PC-3 (cell line): ENCODE data around the gene OBP2A. TPM values are rescaled to one million over a fixed set of nuclear protein-coding genes. Genes with fewer than 3 reads are reported as not detected.

Source experiments
- ATAC-seq: fragments of 200-7000 bp; cut with Tn5 transposase; 2 replicates; pipeline ENCODE4 v1.9.1; 2020; ENCODE audit warnings: mild to moderate bottlenecking, moderate library complexity
- BruUV-seq: library from RNA; stranded (reverse); fragments of 400-500 nt; replicated peaks from 2 replicates; lab custom pipeline; 2021; lab: Mats Ljungman, UMichigan
- CTCF ChIA-PET: fragments of 300-600 bp; sonication (Branson Sonifier 250); formaldehyde crosslinking; loops from one replicate; lab custom pipeline; 2022; ENCODE audit warnings: antibody characterized with exemption; lab: Charles Lee
- POLR2A ChIA-PET: fragments of 300-600 bp; sonication (Branson Sonifier 250); formaldehyde crosslinking; loops from one replicate; lab custom pipeline; 2022; ENCODE audit warnings: antibody characterized with exemption; ENCODE audit not compliant: unreplicated experiment; lab: Charles Lee
- DNase-seq: peaks from one replicate; pipeline ENCODE4 v3.0.0-alpha.2; 2015
- H2AFZ ChIP-seq: fragments of 300-600 bp; sonication (generic); 2 replicates; pipeline ENCODE4 v1.6.0; 2016; ENCODE audit warnings: antibody characterized with exemption, low read length
- H3F3A ChIP-seq: fragments of 300-600 bp; sonication (generic); one replicate; pipeline ENCODE4 v1.6.0; 2017; ENCODE audit warnings: antibody characterized with exemption, low read length, control low read depth, mild to moderate bottlenecking; ENCODE audit not compliant: unreplicated experiment
- H3K27ac ChIP-seq: fragments of 300-600 bp; sonication (generic); 2 replicates; pipeline ENCODE4 v1.5.1; 2016; ENCODE audit warnings: mild to moderate bottlenecking, low read length
- H3K27me3 ChIP-seq: fragments of 300-600 bp; sonication (generic); 2 replicates; pipeline ENCODE4 v1.6.1; 2016; ENCODE audit warnings: low read length, mixed read lengths
- H3K36me3 ChIP-seq: fragments of 300-600 bp; sonication (generic); 2 replicates; pipeline ENCODE4 v1.6.1; 2016; ENCODE audit warnings: low read depth, mixed run types, low read length, mixed read lengths
- H3K4me1 ChIP-seq: fragments of 300-600 bp; sonication (generic); 2 replicates; pipeline ENCODE4 v1.5.1; 2016; ENCODE audit warnings: low read length; ENCODE audit not compliant: insufficient read depth
- H3K4me2 ChIP-seq: fragments of 300-600 bp; sonication (generic); 2 replicates; pipeline ENCODE4 v1.6.0; 2016; ENCODE audit warnings: low read length
- H3K4me3 ChIP-seq: fragments of 300-600 bp; sonication (generic); 2 replicates; pipeline ENCODE4 v1.5.1; 2016; ENCODE audit warnings: mild to moderate bottlenecking, low read length, mixed read lengths
- H3K79me2 ChIP-seq: fragments of 300-600 bp; sonication (generic); 2 replicates; pipeline ENCODE4 v1.6.1; 2017; ENCODE audit warnings: low read length, mixed read lengths
- H3K9ac ChIP-seq: fragments of 300-600 bp; sonication (generic); 2 replicates; pipeline ENCODE4 v1.6.0; 2016; ENCODE audit warnings: mild to moderate bottlenecking, low read length
- H3K9me2 ChIP-seq: fragments of 300-600 bp; sonication (generic); replicated peaks from 2 replicates; pipeline ENCODE4 v1.6.1; 2016; ENCODE audit warnings: mixed run types, low read length, mixed read lengths
- H3K9me3 ChIP-seq: fragments of 300-600 bp; sonication (generic); 2 replicates; pipeline ENCODE4 v1.6.1; 2016; ENCODE audit warnings: low read length, mixed read lengths
- H4K20me1 ChIP-seq: fragments of 300-600 bp; sonication (generic); 2 replicates; pipeline ENCODE4 v1.6.1; 2016; ENCODE audit warnings: low read length, mixed read lengths
- CTCF ChIP-seq: fragments of 300-600 bp; sonication (generic); conservative IDR thresholded peaks from 2 replicates; pipeline ENCODE4 v1.5.1; 2017; ENCODE audit warnings: antibody characterized with exemption, low read depth, mild to moderate bottlenecking, low read length
- EZH2 ChIP-seq: fragments of 300-600 bp; sonication (generic); IDR thresholded peaks from one replicate; pipeline ENCODE4 v1.6.1; 2017; ENCODE audit warnings: antibody characterized with exemption, mild to moderate bottlenecking, low read length; ENCODE audit not compliant: unreplicated experiment
- EZH2phosphoT487 ChIP-seq: fragments of 300-600 bp; sonication (generic); IDR thresholded peaks from 2 replicates; pipeline ENCODE4 v1.6.1; 2018; ENCODE audit warnings: mild to moderate bottlenecking, antibody characterized with exemption, low read length, borderline replicate concordance
- intact Hi-C: fragments of 100-400 bp; cut with micrococcal nuclease; formaldehyde crosslinking; loops from 2 replicates; pipeline ENCODE4 v1.9.0; 2023
- total RNA-seq: library from RNA; depleted of rRNA; stranded (reverse); fragments of >200 nt; gene quantifications from 2 replicates; pipeline ENCODE4 v1.2.3, GENCODE V29; 2014

The OBP2A gene
- total RNA-seq, 1 experiment from 2014 or later: not detected

- no peak for TF ChIP-seq EZH2phosphoT487
- TF ChIP-seq CTCF: no peak
- TF ChIP-seq EZH2: no peak
- Histone ChIP-seq H3K27me3 (peaks cover 12% of the 10 kb centered on the region; the same call in 1 of the 2 replicates), H2AFZ (no peak overlapping the region)
Measured at GRCh38 chr9:135573124-135573523, 27.2 kb downstream of the OBP2A start.

GRCh38 chr9:135574331-135574730, 28.4 kb downstream of the OBP2A start:
- no TSS peak for BruUV-seq
- Histone ChIP-seq H4K20me1 (no peaks in the 10 kb centered on the region), H3K9ac (no peak overlapping the region), H3K4me2 (no peak overlapping the region), H3K27ac (no peak overlapping the region), H3K4me3 (no peak overlapping the region), H3F3A (no peaks in the 10 kb centered on the region), H3K36me3 (no peaks in the 10 kb centered on the region; the same call in 1 of the 2 replicates), H3K4me1 (no peaks in the 10 kb centered on the region), H2AFZ (no peak overlapping the region), H3K27me3 (peaks cover 4% of the 10 kb centered on the region; the same call in 1 of the 2 replicates), H3K9me3 (no peaks in the 10 kb centered on the region), H3K9me2 (no peaks in the 10 kb centered on the region), H3K79me2 (no peaks in the 10 kb centered on the region)
- intact Hi-C loops: no loop called here
- TF ChIP-seq CTCF (no peak), EZH2phosphoT487 (no peak), EZH2 (no peak)
- ATAC-seq: no peak
- no peak for DNase-seq
- ChIA-PET CTCF (no interaction called here), POLR2A (no interaction called here)

More at GRCh38 chr9:135573124-135573523, 27.2 kb downstream of the OBP2A start:
- H3K36me3 ChIP-seq: no peaks in the 10 kb centered on the region; the same call in 1 of the 2 replicates
- no peaks in the 10 kb centered on the region for H3K79me2 ChIP-seq
- no peaks in the 10 kb centered on the region for H3K9me3 ChIP-seq
- H3K9ac ChIP-seq: no peak overlapping the region
- intact Hi-C loops: no loop called here
- DNase-seq (no peak), ATAC-seq (no peak)
- ChIA-PET CTCF (no interaction called here), POLR2A (no interaction called here)
- no peak overlapping the region for H3K27ac ChIP-seq
- H3K4me2 ChIP-seq: no peak overlapping the region
- no peaks in the 10 kb centered on the region for H3K4me1 ChIP-seq
- H3K9me2 ChIP-seq: no peaks in the 10 kb centered on the region
- no peaks in the 10 kb centered on the region for H3F3A ChIP-seq
- H4K20me1 ChIP-seq: no peaks in the 10 kb centered on the region
- H3K4me3 ChIP-seq: no peak overlapping the region
- BruUV-seq: no TSS peak

GRCh38 chr9:135574943-135575342, 29.0 kb downstream of the OBP2A start:
- ATAC-seq (no peak), DNase-seq (no peak)
- intact Hi-C loops: no loop called here
- Histone ChIP-seq H3K79me2 (no peaks in the 10 kb centered on the region), H4K20me1 (no peaks in the 10 kb centered on the region), H3K9me2 (no peaks in the 10 kb centered on the region), H2AFZ (no peak overlapping the region), H3K4me1 (no peaks in the 10 kb centered on the region), H3K36me3 (no peaks in the 10 kb centered on the region), H3K9ac (no peak overlapping the region), H3K9me3 (no peaks in the 10 kb centered on the region), H3K27ac (no peak overlapping the region), H3K4me2 (no peak overlapping the region), H3F3A (no peaks in the 10 kb centered on the region), H3K27me3 (no peaks in the 10 kb centered on the region; the same call in 1 of the 2 replicates), H3K4me3 (no peak overlapping the region)
- TF ChIP-seq EZH2: no peak
- no peak for TF ChIP-seq CTCF
- TF ChIP-seq EZH2phosphoT487: no peak
- ChIA-PET CTCF (no interaction called here), POLR2A (no interaction called here)
- no TSS peak for BruUV-seq
